GM12878 (cell line): ENCODE measurements around the gene SAMHD1. TPM values are rescaled to one million over a fixed set of nuclear protein-coding genes. Genes with fewer than 3 reads are reported as not detected.
A peak's percentile ranks its signal among the peaks of the same experiment; 100 is the strongest.

ENCODE experiments used
- ATAC-seq: fragments of 200-7000 bp; cut with Tn5 transposase; 3 replicates; pipeline ENCODE4 v1.9.1; 2020; ENCODE audit warnings: mild to moderate bottlenecking, moderate library complexity
- BruUV-seq: library from RNA; stranded (reverse); fragments of 400-500 nt; replicated peaks from 2 replicates; lab custom pipeline; 2021; lab: Mats Ljungman, UMichigan
- CTCF ChIA-PET: fragments of 300-600 bp; sonication (Branson Sonifier 250); formaldehyde crosslinking; extraction: SDS; loops from one replicate; lab custom pipeline; 2021; ENCODE audit warnings: inconsistent platforms; lab: Yijun Ruan, JAX
- POLR2A ChIA-PET: fragments of 350-600 bp; formaldehyde crosslinking; extraction: SDS; loops from one replicate; lab custom pipeline; 2021; ENCODE audit warnings: inconsistent platforms; lab: Charles Lee
- RAD21 ChIA-PET: fragments of 300-600 bp; sonication (Branson Sonifier 250); formaldehyde crosslinking; loops from one replicate; lab custom pipeline; 2023; ENCODE audit warnings: antibody characterized with exemption; ENCODE audit not compliant: unreplicated experiment; lab: Charles Lee
- SMC1A ChIA-PET: fragments of 300-600 bp; sonication (Branson Sonifier 250); formaldehyde crosslinking; loops from one replicate; lab custom pipeline; 2023; ENCODE audit not compliant: unreplicated experiment, uncharacterized antibody; lab: Charles Lee
- DNase-seq: peaks from one replicate; pipeline ENCODE4 v3.0.0-alpha.2; 2011; ENCODE audit warnings: low read depth, low spot score
- FAIRE-seq: peaks from 3 replicates; lab custom pipeline; 2011; peaks lifted over from hg19 to GRCh38; lab: Jason Lieb, UNC
- H2AFZ ChIP-seq: 2 replicates; pipeline ENCODE4 v1.6.0; 2011; ENCODE audit warnings: low read depth, low read length, control low read depth; ENCODE audit not compliant: control insufficient read depth
- H3K27ac ChIP-seq: 2 replicates; pipeline ENCODE4 v1.5.1; 2011; ENCODE audit warnings: control low read depth; ENCODE audit not compliant: control insufficient read depth, insufficient read depth
- H3K27me3 ChIP-seq, 2 experiments: replicated peaks in 1 of 2; 2 replicates each; pipeline versions ENCODE4 v1.6.0 to v1.6.1; 2011; ENCODE audit warnings: low read length in 1 of 2; ENCODE audit not compliant: control insufficient read depth in 2 of 2, insufficient read depth in 2 of 2
- H3K36me3 ChIP-seq, 2 experiments: 2 replicates each; pipeline ENCODE4 v1.5.1; 2011; ENCODE audit warnings: low read length in 1 of 2; ENCODE audit not compliant: control insufficient read depth in 2 of 2, insufficient read depth in 2 of 2
- H3K4me1 ChIP-seq: 2 replicates; pipeline ENCODE4 v1.6.1; 2011; ENCODE audit warnings: mild to moderate bottlenecking, low read length, moderate library complexity, mixed read lengths; ENCODE audit not compliant: control insufficient read depth, insufficient read depth
- H3K4me2 ChIP-seq: 2 replicates; pipeline ENCODE4 v1.6.0; 2011; ENCODE audit warnings: control low read depth; ENCODE audit not compliant: control insufficient read depth, insufficient read depth
- H3K4me3 ChIP-seq: fragments of 200-600 bp; sonication (generic); 2 replicates; pipeline ENCODE4 v1.5.1; 2016
- H3K79me2 ChIP-seq: 2 replicates; pipeline ENCODE4 v1.6.0; 2011; ENCODE audit warnings: low read length; ENCODE audit not compliant: control insufficient read depth, insufficient read depth
- H3K9ac ChIP-seq: 2 replicates; pipeline ENCODE4 v1.8.0; 2011; ENCODE audit warnings: low read length, control low read depth, mixed read lengths; ENCODE audit not compliant: control insufficient read depth, insufficient read depth
- H3K9me3 ChIP-seq: replicated peaks from 3 replicates; pipeline ENCODE4 v1.5.1; 2011; ENCODE audit warnings: mild to moderate bottlenecking, low read length; ENCODE audit not compliant: control insufficient read depth, insufficient read depth
- H4K20me1 ChIP-seq: 2 replicates; pipeline ENCODE4 v1.6.0; 2011; ENCODE audit not compliant: control insufficient read depth, insufficient read depth
- CBX5 ChIP-seq: sonication (generic); IDR thresholded peaks from 2 replicates; pipeline ENCODE4 v1.6.1; 2016; ENCODE audit warnings: low read depth, moderate library complexity, mild to moderate bottlenecking, inconsistent platforms
- IKZF2 ChIP-seq, 2 experiments: fragments of 450-650 bp; IDR thresholded peaks; 2 replicates each; pipeline ENCODE4 v1.6.1; 2017; ENCODE audit warnings: mild to moderate bottlenecking in 2 of 2, moderate library complexity in 2 of 2
- NR2F1 ChIP-seq: fragments of 450-650 bp; conservative IDR thresholded peaks from 2 replicates; pipeline ENCODE4 v1.6.1; 2017; ENCODE audit warnings: mild to moderate bottlenecking
- POU2F2 ChIP-seq: IDR thresholded peaks from 3 replicates; pipeline ENCODE4 v1.6.1; 2011; ENCODE audit warnings: low read depth, mild to moderate bottlenecking, low read length, borderline replicate concordance
- RAD21 ChIP-seq: IDR thresholded peaks from 2 replicates; pipeline ENCODE4 v1.6.1; 2011; ENCODE audit warnings: mild to moderate bottlenecking, low read depth, low read length, moderate library complexity; ENCODE audit not compliant: insufficient read depth
- RB1 ChIP-seq: fragments of 450-650 bp; formaldehyde crosslinking; IDR thresholded peaks from 2 replicates; pipeline ENCODE4 v1.6.1; 2017; ENCODE audit warnings: mild to moderate bottlenecking, borderline replicate concordance
- RBBP5 ChIP-seq: fragments of 200-600 bp; sonication (generic); conservative IDR thresholded peaks from 2 replicates; pipeline ENCODE4 v1.6.1; 2016
- SMC3 ChIP-seq: IDR thresholded peaks from 2 replicates; pipeline ENCODE4 v1.6.1; 2011; ENCODE audit warnings: low read length, improper control_type of control experiment, borderline replicate concordance
- SREBF2 ChIP-seq: IDR thresholded peaks from 2 replicates; pipeline ENCODE4 v1.6.1; 2012; ENCODE audit warnings: mild to moderate bottlenecking, low read length
- TBL1XR1 ChIP-seq: IDR thresholded peaks from 2 replicates; pipeline ENCODE4 v1.6.1; 2012; ENCODE audit warnings: low read depth, low read length, improper control_type of control experiment
- TCF12 ChIP-seq: IDR thresholded peaks from 2 replicates; pipeline ENCODE4 v1.6.1; 2011; ENCODE audit warnings: low read depth, mild to moderate bottlenecking, low read length
- YY1 ChIP-seq: IDR thresholded peaks from 2 replicates; pipeline ENCODE4 v1.6.1; 2011; ENCODE audit warnings: low read depth, mild to moderate bottlenecking, low read length
- WGBS: methylation state at CpG from one replicate; pipeline ENCODE4 v1.1.6; 2016; ENCODE audit warnings: low lambda C conversion rate; ENCODE audit not compliant: insufficient replicate concordance, insufficient coverage; ENCODE audit errors: missing lambda C conversion rate; 5-methylcytosine and 5-hydroxymethylcytosine counted together
- in situ Hi-C: fragments of 300-500 bp; cut with MboI; formaldehyde crosslinking; loops from 9 replicates; pipeline ENCODE4 v1.14.3; 2018; ENCODE audit warnings: mixed read lengths
- intact Hi-C: fragments of 100-400 bp; cut with micrococcal nuclease; formaldehyde crosslinking; loops from one replicate; pipeline ENCODE4 v1.14.2; 2022; ENCODE audit not compliant: unreplicated experiment
- polyA plus RNA-seq, 11 experiments: library from polyadenylated mRNA; depleted of rRNA in 4 of 11; unstranded in 6 of 11; stranded (reverse) in 5 of 11; fragments of >200 nt; fragmentation: Nextera tagmentation in 4 of 11; fragmentation: Illumina TruSeq in 1 of 11; extraction: Ambion mirVana in 4 of 11; extraction: Trizol in 1 of 11; gene quantifications; 1 replicate in 1 of 11; 2 replicates in 10 of 11; pipeline versions ENCODE4 v1.2.1 to v1.2.3, GENCODE V29; 2011 to 2016; ENCODE audit warnings: inconsistent platforms in 2 of 11, missing spikeins in 2 of 11, low read depth in 1 of 11
- total RNA-seq, 4 experiments: library from RNA; depleted of rRNA in 3 of 4; stranded (reverse); fragments of >200 nt in 3 of 4; fragmentation: Illumina TruSeq in 1 of 4; extraction: Trizol in 1 of 4; gene quantifications; 2 replicates each; pipeline versions ENCODE4 v1.2.1 to v1.2.3, GENCODE V29; 2013 to 2021
- TF ChIP-seq, protein P1 (sequence below): fragments of 450-650 bp; IDR thresholded peaks from 2 replicates; pipeline ENCODE4 v1.6.1; 2017; ENCODE audit warnings: low read depth, mild to moderate bottlenecking, moderate library complexity
- TF ChIP-seq, protein P2 (sequence below): IDR thresholded peaks from 2 replicates; pipeline ENCODE4 v1.6.1; 2012; ENCODE audit warnings: low read depth, low read length, improper control_type of control experiment
- TF ChIP-seq, protein P3 (sequence below): fragments of 450-650 bp; IDR thresholded peaks from 2 replicates; pipeline ENCODE4 v1.6.1; 2017; ENCODE audit warnings: mild to moderate bottlenecking, moderate library complexity

The SAMHD1 gene
- total and polyA plus RNA-seq, 10 of the 15 experiments (the other 5 are each of a cell fraction or from before 2014, with no cell fraction given): 20.5 to 47.9 (median 38.8) TPM

DNA sequence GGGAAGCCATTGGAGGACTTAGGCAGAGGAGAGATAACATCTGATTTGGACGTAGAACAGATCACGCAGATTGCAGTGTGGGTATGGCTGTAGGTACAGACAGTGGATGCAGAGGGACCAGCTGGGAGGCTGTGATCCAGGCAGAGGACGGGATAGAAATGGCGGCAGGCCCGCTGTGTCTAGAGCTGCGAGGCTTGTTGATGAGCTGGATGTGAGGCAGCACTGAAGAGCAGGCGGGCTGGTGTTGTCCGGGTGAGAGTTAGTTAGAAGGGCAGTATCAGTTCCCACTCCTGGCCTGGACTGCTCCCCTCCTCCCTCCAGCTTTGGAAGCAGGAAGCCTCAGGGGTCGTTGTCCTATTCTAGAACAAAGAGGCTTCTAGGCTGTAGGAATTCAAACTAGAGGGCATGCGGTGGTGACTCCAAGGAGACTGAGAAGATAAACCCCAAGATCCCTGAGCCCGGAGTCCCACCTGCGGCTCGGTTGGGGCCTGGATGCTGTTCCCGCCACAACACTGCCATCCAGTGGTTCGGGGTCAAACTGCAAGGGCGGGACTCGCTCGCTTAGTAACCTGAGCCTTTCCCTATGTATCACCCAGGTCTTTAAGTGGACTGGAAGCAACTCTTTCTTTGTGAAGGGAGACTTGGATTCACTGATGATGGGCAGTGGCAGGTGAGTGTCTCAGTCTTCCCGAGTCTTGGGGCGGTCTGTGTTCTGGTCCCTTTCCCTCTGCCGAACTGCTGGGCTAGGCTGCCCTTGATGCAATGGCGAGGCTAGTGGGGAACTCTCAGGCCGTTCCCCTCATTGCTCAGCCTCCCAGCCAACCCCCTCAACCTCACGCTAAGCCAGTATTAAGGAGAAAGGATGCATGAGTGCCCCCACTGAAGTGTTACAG, 64.4 kb downstream of the SAMHD1 start:
- peak; percentile 56 for DNase-seq
- SMC1A ChIA-PET: interaction anchor here (0.7 to 3.9 kb wide), 25 partner anchors 9 to 328 kb away, joined by 3 to 51 read pairs (median 4); partner anchors contain the start of gene DSN1
- H3K27me3 ChIP-seq: no peaks in the 10 kb centered on the region
- H3K9me3 ChIP-seq: no peaks in the 10 kb centered on the region
- H2AFZ ChIP-seq: peak overlapping the region; percentile 89
- WGBS: 26% methylated on average over 24 of the region's 24 CpGs
- ATAC-seq: peak; percentile 95
- H3K4me2 ChIP-seq: peak overlapping the region; percentile 45
- no peaks in the 10 kb centered on the region for H4K20me1 ChIP-seq
- FAIRE-seq: peak; percentile 83
- no peak overlapping the region for H3K4me3 ChIP-seq
- CTCF ChIA-PET: interaction anchor here (0.6 to 5.2 kb wide), 41 partner anchors 8 to 579 kb away, joined by 3 to 82 read pairs (median 4); partner anchors contain the start of genes DSN1, RAB5IF, SLA2 and TLDC2
- no peak overlapping the region; the same call in 1 of the 2 replicates for H3K9ac ChIP-seq
- H3K36me3 ChIP-seq: peaks cover 4 to 6% of the 10 kb centered on the region in 2 experiments; a peak in 3 of 4 replicates
- 0 out of 2 replicates have a peak overlapping the region, but pooled peaks have one; percentile 9 for H3K27ac ChIP-seq
- RAD21 ChIA-PET: interaction anchor here (0.8 to 5.2 kb wide), 25 partner anchors 12 to 385 kb away, joined by 3 to 83 read pairs (median 6); partner anchors contain the start of genes NDRG3, RAB5IF and TLDC2
- H3K4me1 ChIP-seq: peaks cover 9% of the 10 kb centered on the region
- intact Hi-C loops (loop anchor here (1.0 to 5.0 kb wide), 4 partner anchors 51 to 275 kb away; no protein-coding TSS in a partner anchor), in situ Hi-C loops (loop anchor here (5.0 kb wide), 1 partner anchor 275 kb away; no protein-coding TSS in a partner anchor)
- no peaks in the 10 kb centered on the region for H3K79me2 ChIP-seq
- BruUV-seq: no TSS peak
- POLR2A ChIA-PET: interaction anchor here (0.7 to 1.4 kb wide), 6 partner anchors 16 to 52 kb away, joined by 3 to 7 read pairs (median 4); no protein-coding TSS in a partner anchor
- TF ChIP-seq RAD21 (peak; percentile 96), SMC3 (peak; percentile 92), POU2F2 (peak; percentile 57; the same call in 1 of the 3 replicates), YY1 (peak; percentile 74; the same call in 1 of the 2 replicates), TCF12 (0 out of 2 replicates have a peak, but pooled peaks have one; percentile 18), RB1 (peak; percentile 93; the same call in 1 of the 2 replicates), CBX5 (no peak), RBBP5 (no peak), TBL1XR1 (peak; percentile 20; the same call in 1 of the 2 replicates), NR2F1 (0 out of 2 replicates have a peak, but pooled peaks have one; percentile 8), IKZF2 (IDR thresholded peaks at IDR 0.05) (peak; percentile 35 to 39; a peak in 2 of 4 replicates), SREBF2 (no peak)
- TF ChIP-seq, protein P1, sequence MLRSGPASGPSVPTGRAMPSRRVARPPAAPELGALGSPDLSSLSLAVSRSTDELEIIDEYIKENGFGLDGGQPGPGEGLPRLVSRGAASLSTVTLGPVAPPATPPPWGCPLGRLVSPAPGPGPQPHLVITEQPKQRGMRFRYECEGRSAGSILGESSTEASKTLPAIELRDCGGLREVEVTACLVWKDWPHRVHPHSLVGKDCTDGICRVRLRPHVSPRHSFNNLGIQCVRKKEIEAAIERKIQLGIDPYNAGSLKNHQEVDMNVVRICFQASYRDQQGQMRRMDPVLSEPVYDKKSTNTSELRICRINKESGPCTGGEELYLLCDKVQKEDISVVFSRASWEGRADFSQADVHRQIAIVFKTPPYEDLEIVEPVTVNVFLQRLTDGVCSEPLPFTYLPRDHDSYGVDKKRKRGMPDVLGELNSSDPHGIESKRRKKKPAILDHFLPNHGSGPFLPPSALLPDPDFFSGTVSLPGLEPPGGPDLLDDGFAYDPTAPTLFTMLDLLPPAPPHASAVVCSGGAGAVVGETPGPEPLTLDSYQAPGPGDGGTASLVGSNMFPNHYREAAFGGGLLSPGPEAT: peak; percentile 40; the same call in 1 of the 2 replicates
- TF ChIP-seq, protein P2, sequence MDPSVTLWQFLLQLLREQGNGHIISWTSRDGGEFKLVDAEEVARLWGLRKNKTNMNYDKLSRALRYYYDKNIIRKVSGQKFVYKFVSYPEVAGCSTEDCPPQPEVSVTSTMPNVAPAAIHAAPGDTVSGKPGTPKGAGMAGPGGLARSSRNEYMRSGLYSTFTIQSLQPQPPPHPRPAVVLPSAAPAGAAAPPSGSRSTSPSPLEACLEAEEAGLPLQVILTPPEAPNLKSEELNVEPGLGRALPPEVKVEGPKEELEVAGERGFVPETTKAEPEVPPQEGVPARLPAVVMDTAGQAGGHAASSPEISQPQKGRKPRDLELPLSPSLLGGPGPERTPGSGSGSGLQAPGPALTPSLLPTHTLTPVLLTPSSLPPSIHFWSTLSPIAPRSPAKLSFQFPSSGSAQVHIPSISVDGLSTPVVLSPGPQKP: no peak
- TF ChIP-seq, protein P3, sequence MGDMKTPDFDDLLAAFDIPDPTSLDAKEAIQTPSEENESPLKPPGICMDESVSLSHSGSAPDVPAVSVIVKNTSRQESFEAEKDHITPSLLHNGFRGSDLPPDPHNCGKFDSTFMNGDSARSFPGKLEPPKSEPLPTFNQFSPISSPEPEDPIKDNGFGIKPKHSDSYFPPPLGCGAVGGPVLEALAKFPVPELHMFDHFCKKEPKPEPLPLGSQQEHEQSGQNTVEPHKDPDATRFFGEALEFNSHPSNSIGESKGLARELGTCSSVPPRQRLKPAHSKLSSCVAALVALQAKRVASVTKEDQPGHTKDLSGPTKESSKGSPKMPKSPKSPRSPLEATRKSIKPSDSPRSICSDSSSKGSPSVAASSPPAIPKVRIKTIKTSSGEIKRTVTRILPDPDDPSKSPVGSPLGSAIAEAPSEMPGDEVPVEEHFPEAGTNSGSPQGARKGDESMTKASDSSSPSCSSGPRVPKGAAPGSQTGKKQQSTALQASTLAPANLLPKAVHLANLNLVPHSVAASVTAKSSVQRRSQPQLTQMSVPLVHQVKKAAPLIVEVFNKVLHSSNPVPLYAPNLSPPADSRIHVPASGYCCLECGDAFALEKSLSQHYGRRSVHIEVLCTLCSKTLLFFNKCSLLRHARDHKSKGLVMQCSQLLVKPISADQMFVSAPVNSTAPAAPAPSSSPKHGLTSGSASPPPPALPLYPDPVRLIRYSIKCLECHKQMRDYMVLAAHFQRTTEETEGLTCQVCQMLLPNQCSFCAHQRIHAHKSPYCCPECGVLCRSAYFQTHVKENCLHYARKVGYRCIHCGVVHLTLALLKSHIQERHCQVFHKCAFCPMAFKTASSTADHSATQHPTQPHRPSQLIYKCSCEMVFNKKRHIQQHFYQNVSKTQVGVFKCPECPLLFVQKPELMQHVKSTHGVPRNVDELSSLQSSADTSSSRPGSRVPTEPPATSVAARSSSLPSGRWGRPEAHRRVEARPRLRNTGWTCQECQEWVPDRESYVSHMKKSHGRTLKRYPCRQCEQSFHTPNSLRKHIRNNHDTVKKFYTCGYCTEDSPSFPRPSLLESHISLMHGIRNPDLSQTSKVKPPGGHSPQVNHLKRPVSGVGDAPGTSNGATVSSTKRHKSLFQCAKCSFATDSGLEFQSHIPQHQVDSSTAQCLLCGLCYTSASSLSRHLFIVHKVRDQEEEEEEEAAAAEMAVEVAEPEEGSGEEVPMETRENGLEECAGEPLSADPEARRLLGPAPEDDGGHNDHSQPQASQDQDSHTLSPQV: peak; percentile 43; the same call in 1 of the 2 replicates
